H9 (cell line): ENCODE measurements around the gene NAA10. TPM values are rescaled to one million over a fixed set of nuclear protein-coding genes. Genes with fewer than 3 reads are reported as not detected.

Source experiments
- DNase-seq: peaks from one replicate; pipeline ENCODE4 v3.0.0-alpha.2; 2017
- H2AFZ ChIP-seq: one replicate; pipeline ENCODE4 v1.6.1; 2013; ENCODE audit warnings: mild to moderate bottlenecking, low read length, control low read depth, moderate library complexity
- H2AK5ac ChIP-seq: 2 replicates; pipeline ENCODE4 v1.6.1; 2013; ENCODE audit warnings: low read length, control low read depth, mixed read lengths; ENCODE audit not compliant: insufficient read length
- H2BK120ac ChIP-seq: one replicate; pipeline ENCODE4 v1.6.1; 2013; ENCODE audit warnings: low read depth, mild to moderate bottlenecking, low read length, control low read depth, inconsistent platforms; ENCODE audit not compliant: poor library complexity, severe bottlenecking
- H2BK12ac ChIP-seq: 2 replicates; pipeline ENCODE4 v1.6.1; 2013; ENCODE audit warnings: low read length, control low read depth, mixed read lengths, low read depth; ENCODE audit not compliant: insufficient read length
- H2BK15ac ChIP-seq: 2 replicates; pipeline ENCODE4 v1.6.1; 2013; ENCODE audit warnings: low read depth, low read length, control low read depth
- H2BK20ac ChIP-seq: one replicate; pipeline ENCODE4 v1.6.1; 2013; ENCODE audit warnings: low read depth, mild to moderate bottlenecking, low read length, control low read depth, inconsistent platforms; ENCODE audit not compliant: poor library complexity, severe bottlenecking
- H2BK5ac ChIP-seq: 2 replicates; pipeline ENCODE4 v1.6.1; 2013; ENCODE audit warnings: low read length, control low read depth, mixed read lengths; ENCODE audit not compliant: insufficient read length
- H3K14ac ChIP-seq: 2 replicates; pipeline ENCODE4 v1.6.1; 2013; ENCODE audit warnings: low read length, control low read depth; ENCODE audit not compliant: insufficient read depth
- H3K18ac ChIP-seq: 2 replicates; pipeline ENCODE4 v1.6.1; 2013; ENCODE audit warnings: low read depth, mild to moderate bottlenecking, mixed read lengths, low read length, control low read depth; ENCODE audit not compliant: insufficient read length
- H3K23ac ChIP-seq: 2 replicates; pipeline ENCODE4 v1.6.1; 2013; ENCODE audit warnings: low read length, control low read depth, mixed read lengths, low read depth; ENCODE audit not compliant: insufficient read length
- H3K23me2 ChIP-seq: 2 replicates; pipeline ENCODE4 v1.6.1; 2013; ENCODE audit warnings: low read depth, mild to moderate bottlenecking, mixed read lengths, low read length, control low read depth; ENCODE audit not compliant: insufficient read length, poor library complexity, severe bottlenecking
- H3K27ac ChIP-seq: 2 replicates; pipeline ENCODE4 v1.5.1; 2013; ENCODE audit warnings: low read length, control low read depth, mixed read lengths, low read depth; ENCODE audit not compliant: insufficient read length
- H3K27me3 ChIP-seq: 2 replicates; pipeline ENCODE4 v1.6.1; 2013; ENCODE audit warnings: low read length, control low read depth, inconsistent platforms; ENCODE audit not compliant: insufficient read depth
- H3K4ac ChIP-seq: 2 replicates; pipeline ENCODE4 v1.6.1; 2013; ENCODE audit warnings: low read depth, mild to moderate bottlenecking, control low read depth, inconsistent platforms, low read length, moderate library complexity
- H3K4me1 ChIP-seq: 2 replicates; pipeline ENCODE4 v1.6.1; 2013; ENCODE audit warnings: low read length, control low read depth, inconsistent platforms; ENCODE audit not compliant: insufficient read depth
- H3K4me2 ChIP-seq: 2 replicates; pipeline ENCODE4 v1.6.1; 2013; ENCODE audit warnings: low read length, control low read depth, mixed read lengths; ENCODE audit not compliant: insufficient read length, insufficient read depth
- H3K56ac ChIP-seq: 2 replicates; pipeline ENCODE4 v1.6.1; 2013; ENCODE audit warnings: low read depth, mild to moderate bottlenecking, mixed read lengths, low read length, control low read depth; ENCODE audit not compliant: insufficient read length
- H3K79me1 ChIP-seq: 2 replicates; pipeline ENCODE4 v1.6.1; 2013; ENCODE audit warnings: low read depth, mild to moderate bottlenecking, moderate library complexity, low read length, control low read depth, inconsistent platforms; ENCODE audit not compliant: insufficient read depth, poor library complexity, severe bottlenecking
- H3K79me2 ChIP-seq: 2 replicates; pipeline ENCODE4 v1.6.1; 2013; ENCODE audit warnings: low read length, control low read depth, inconsistent platforms; ENCODE audit not compliant: insufficient read depth
- H3K9ac ChIP-seq: 2 replicates; pipeline ENCODE4 v1.6.1; 2013; ENCODE audit warnings: low read length, control low read depth, mixed read lengths; ENCODE audit not compliant: insufficient read length; ENCODE audit errors: extremely low read depth
- H3K9me3 ChIP-seq: one replicate; pipeline ENCODE4 v1.6.1; 2013; ENCODE audit warnings: low read depth, low read length, inconsistent platforms; ENCODE audit not compliant: control insufficient read depth
- H3T11ph ChIP-seq: one replicate; pipeline ENCODE4 v1.6.1; 2013; ENCODE audit warnings: mild to moderate bottlenecking, low read length, control low read depth, inconsistent platforms
- H4K20me1 ChIP-seq: one replicate; pipeline ENCODE4 v1.6.1; 2013; ENCODE audit not compliant: control insufficient read depth, insufficient read length, insufficient read depth
- H4K5ac ChIP-seq: 2 replicates; pipeline ENCODE4 v1.6.1; 2013; ENCODE audit warnings: low read depth, mild to moderate bottlenecking, mixed read lengths, low read length, control low read depth; ENCODE audit not compliant: insufficient read length
- H4K8ac ChIP-seq: replicated peaks from 2 replicates; pipeline ENCODE4 v1.6.1; 2013; ENCODE audit warnings: low read length, control low read depth, mixed read lengths, low read depth; ENCODE audit not compliant: insufficient read length
- H4K91ac ChIP-seq: 2 replicates; pipeline ENCODE4 v1.6.1; 2013; ENCODE audit warnings: low read depth, mild to moderate bottlenecking, moderate library complexity, mixed read lengths, low read length, control low read depth; ENCODE audit not compliant: insufficient read length
- H3K27ac Mint-ChIP-seq, 3 experiments: 2 replicates in 2 of 3; 3 replicates in 1 of 3; pipeline ENCODE4 v1.8.0; 2020 to 2021; ENCODE audit warnings: mixed read lengths in 3 of 3, mild to moderate bottlenecking in 1 of 3, moderate library complexity in 1 of 3
- H3K27me3 Mint-ChIP-seq: 2 replicates; pipeline ENCODE4 v1.8.0; 2021; ENCODE audit warnings: low read depth, mild to moderate bottlenecking, moderate library complexity, mixed read lengths
- H3K36me3 Mint-ChIP-seq, 3 experiments: 2 replicates in 2 of 3; 3 replicates in 1 of 3; pipeline ENCODE4 v1.8.0; 2020 to 2021; ENCODE audit warnings: low read depth in 3 of 3, mixed read lengths in 3 of 3; ENCODE audit not compliant: insufficient read depth in 1 of 3
- H3K4me1 Mint-ChIP-seq, 2 experiments: 2 replicates each; pipeline ENCODE4 v1.8.0; 2020; ENCODE audit warnings: mixed read lengths in 2 of 2
- H3K4me3 Mint-ChIP-seq, 2 experiments: 2 replicates in 1 of 2; 3 replicates in 1 of 2; pipeline ENCODE4 v1.8.0; 2020 to 2021; ENCODE audit warnings: mild to moderate bottlenecking in 2 of 2, mixed read lengths in 2 of 2, moderate library complexity in 1 of 2
- H3K9me3 Mint-ChIP-seq, 2 experiments: 2 replicates in 1 of 2; 3 replicates in 1 of 2; pipeline ENCODE4 v1.8.0; 2020; ENCODE audit warnings: mild to moderate bottlenecking in 2 of 2, mixed read lengths in 2 of 2, moderate library complexity in 1 of 2
- CTCF ChIP-seq: fragments of 200-600 bp; sonication (generic); conservative IDR thresholded peaks from 3 replicates; pipeline ENCODE4 v1.8.0; 2021; ENCODE audit warnings: antibody characterized with exemption, mild to moderate bottlenecking
- WGBS: extraction: QIAGEN DNeasy Blood & Tissue Kit; methylation state at CpG from one replicate; pipeline ENCODE4 v1.1.7; 2013; ENCODE audit warnings: missing lambda C conversion rate, low lambda C conversion rate, mixed read lengths; ENCODE audit not compliant: insufficient read length; ENCODE audit errors: extremely low coverage; 5-methylcytosine and 5-hydroxymethylcytosine counted together
- total RNA-seq: library from RNA; stranded (reverse); gene quantifications from 2 replicates; pipeline ENCODE4 v1.2.1, GENCODE V29; 2021

The NAA10 gene
- total RNA-seq, 1 experiment from 2014 or later = 101 TPM

GRCh38 chrX:153927922-153928760, 6.7 kb downstream of the NAA10 start:
- no peak for TF ChIP-seq CTCF
- Histone ChIP-seq H2BK120ac (no peak overlapping the region), H3K79me2 (no peaks in the 10 kb centered on the region), H3K23me2 (peaks cover 22% of the 10 kb centered on the region), H3K79me1 (no peaks in the 10 kb centered on the region), H3K9me3 (peaks cover 20% of the 10 kb centered on the region), H4K8ac (no peak overlapping the region), H4K91ac (no peak overlapping the region), H3K56ac (no peak overlapping the region), H3K27me3 (no peaks in the 10 kb centered on the region), H2BK20ac (no peak overlapping the region), H3K4me2 (peak overlapping the region; percentile 52), H3K4me1 (no peaks in the 10 kb centered on the region), H2BK5ac (no peak overlapping the region), H4K20me1 (no peaks in the 10 kb centered on the region), H3K4ac (no peak overlapping the region), H3T11ph (no peak overlapping the region), H3K18ac (peak overlapping the region; percentile 78), H2AFZ (no peak overlapping the region), H3K27ac (no peak overlapping the region), H4K5ac (no peak overlapping the region), H2BK12ac (no peak overlapping the region), H3K23ac (no peak overlapping the region), H3K14ac (peak overlapping the region; percentile 55; the same call in 1 of the 2 replicates), H2AK5ac (no peak overlapping the region), H2BK15ac (no peak overlapping the region), H3K9ac (peak overlapping the region; percentile 45)
- H3K36me3 Mint-ChIP-seq = peaks cover 19 to 42% (median 26%) of the 10 kb centered on the region in 3 experiments
- peak overlapping the region; percentile 77 to 97 (median 94); a peak in 6 of 7 replicates for H3K27ac Mint-ChIP-seq
- H3K27me3 Mint-ChIP-seq = no peaks in the 10 kb centered on the region; the same call in 1 of the 2 replicates
- DNase-seq = peak; percentile 97
- no CpG with 5 or more reads among the region's 76 CpGs for WGBS
- H3K4me1 Mint-ChIP-seq = peaks cover 9 to 31% of the 10 kb centered on the region in 2 experiments
- H3K9me3 Mint-ChIP-seq = peaks cover 59 to 68% of the 10 kb centered on the region in 2 experiments
- H3K4me3 Mint-ChIP-seq = peak overlapping the region; percentile 71 to 83
